ENCODE results near the gene TNRC6C. TPM values are rescaled to one million over a fixed set of nuclear protein-coding genes. Genes with fewer than 3 reads are reported as not detected.

TNRC6C gene
- total and polyA plus RNA-seq, 2 experiments from 2014 or later, result 10.1 to 16.6 TPM

GRCh38 chr17:78062596-78062995 lies 104.1 kb downstream of the TNRC6C start (continued):
- TF ChIP-seq EZH2 (IDR thresholded peaks at IDR 0.05; ENCODE audit: low read depth, unreplicated experiment) (no peak), ZNF114 (CRISPR knock-in tag; IDR thresholded peaks at IDR 0.05) (no peak), NANOG (IDR thresholded peaks at IDR 0.05; ENCODE audit: borderline replicate concordance) (no peak)

- Histone ChIP-seq H3K79me2 (replicated peaks; ENCODE audit: insufficient read depth) (no peaks in the 10 kb centered on the region), H3K36me3 (ENCODE audit: insufficient read depth) (peaks cover 14% of the 10 kb centered on the region), H3F3A (replicated peaks; ENCODE audit: low read depth) (no peaks in the 10 kb centered on the region), H4K20me1 (replicated peaks; ENCODE audit: insufficient read depth) (no peaks in the 10 kb centered on the region), H3K27ac (ENCODE audit: low read depth) (no peak overlapping the region), H3K4me3 (no peak overlapping the region), H3K4me2 (no peak overlapping the region), H3K27me3 (ENCODE audit: insufficient read depth) (no peaks in the 10 kb centered on the region), H3K9me2 (ENCODE audit: insufficient read depth) (no peaks in the 10 kb centered on the region), H2AFZ (no peak overlapping the region), H3K4me1 (ENCODE audit: insufficient read depth) (no peaks in the 10 kb centered on the region)
- no peaks in the 10 kb centered on the region for H3K9me3 Mint-ChIP-seq
- no peaks in the 10 kb centered on the region for H3K27me3 Mint-ChIP-seq (ENCODE audit: insufficient read depth, low read depth, poor library complexity)
- no peak overlapping the region for H3K4me3 Mint-ChIP-seq
- DNase-seq (ENCODE audit: low spot score), result no peak
- ATAC-seq, result no peak
- H3K36me3 Mint-ChIP-seq (ENCODE audit: low read depth), result peaks cover 19% of the 10 kb centered on the region
- no peaks in the 10 kb centered on the region for H3K4me1 Mint-ChIP-seq
- no peak overlapping the region for H3K27ac Mint-ChIP-seq
- no peak for TF ChIP-seq ZNF114 (CRISPR knock-in tag; IDR thresholded peaks at IDR 0.05)
- TF ChIP-seq STAT1 (IDR thresholded peaks at IDR 0.05; ENCODE audit: unreplicated experiment), result no peak
- no peak for TF ChIP-seq ETS1 (IDR thresholded peaks at IDR 0.05)
- no peak for TF ChIP-seq ZNF462 (CRISPR knock-in tag; IDR thresholded peaks at IDR 0.05)
- no peak for TF ChIP-seq EZH2phosphoT487 (IDR thresholded peaks at IDR 0.05; ENCODE audit: unreplicated experiment)
- no peak for TF ChIP-seq CTCF (conservative IDR thresholded peaks at IDR 0.05; ENCODE audit: low read depth in 2 of 2)
- no peak for TF ChIP-seq EZH2 (IDR thresholded peaks at IDR 0.05; ENCODE audit: low read depth, unreplicated experiment)
- TF ChIP-seq NANOG (IDR thresholded peaks at IDR 0.05; ENCODE audit: borderline replicate concordance), result no peak
- no peak for TF ChIP-seq JUNB (IDR thresholded peaks at IDR 0.05; ENCODE audit: unreplicated experiment)
- TF ChIP-seq CREB1 (CRISPR knock-in tag; IDR thresholded peaks at IDR 0.05; ENCODE audit: low read depth), result no peak
- TF ChIP-seq ZNF331 (CRISPR knock-in tag; IDR thresholded peaks at IDR 0.05; ENCODE audit: low read depth), result no peak
- TF ChIP-seq REST (IDR thresholded peaks at IDR 0.05; ENCODE audit: unreplicated experiment), result no peak
- TF ChIP-seq POLR2AphosphoS5 (IDR thresholded peaks at IDR 0.05; ENCODE audit: low read depth), result no peak
These were observed 105.0 kb downstream of the TNRC6C start for GRCh38 chr17:78063489-78063888.

Data from GM23338 (cell line).